ENCODE data around the gene ZNF749.
A peak's percentile ranks its signal among the peaks of the same experiment; 100 is the strongest.

ZNF749 gene

GRCh38 chr19:57435062-57435978 lies at the start of gene ZNF749:
ZNF749 (plus strand) TSS chr19:57435325; CDS start chr19:57435579, 254 bp downstream.
- peak; percentile 98 for DNase-seq

GRCh38 chr19:57389194-57389729 lies 45.9 kb upstream of the ZNF749 start:
- no peak for DNase-seq

- peak; percentile 95 for DNase-seq
Measured at GRCh38 chr19:57389730-57390598, 45.2 kb upstream of the ZNF749 start, which contains the start of gene ZNF548. ZNF548 (plus strand) TSS chr19:57389854; CDS start chr19:57390100, 246 bp downstream.

GRCh38 chr19:57395710-57396109 lies 39.4 kb upstream of the ZNF749 start:
- DNase-seq, result no peak

- DNase-seq, result no peak
Measured at GRCh38 chr19:57398868-57399267, 36.3 kb upstream of the ZNF749 start.

- no peak for DNase-seq
Measured at GRCh38 chr19:57403737-57404563, 31.2 kb upstream of the ZNF749 start.

GRCh38 chr19:57406516-57407123 lies 28.5 kb upstream of the ZNF749 start:
- DNase-seq, result peak; percentile 72

- DNase-seq, result peak; percentile 93
Measured at GRCh38 chr19:57410877-57411671, 24.1 kb upstream of the ZNF749 start, which contains the start of gene ZNF17. ZNF17 (plus strand) TSS chr19:57411161; CDS start chr19:57413616, 2,455 bp downstream.

GRCh38 chr19:57419439-57419838 lies 15.7 kb upstream of the ZNF749 start:
- DNase-seq, result no peak

- no peak for DNase-seq
Measured at GRCh38 chr19:57421037-57421436, 14.1 kb upstream of the ZNF749 start.

- DNase-seq, result no peak
Measured at GRCh38 chr19:57434386-57435061, 601 bp upstream of the ZNF749 start.

- no peak for DNase-seq
Measured at GRCh38 chr19:57436417-57436816, 1.3 kb downstream of the ZNF749 start.

- DNase-seq, result no peak
Measured at GRCh38 chr19:57437931-57438330, 2.8 kb downstream of the ZNF749 start.

- no peak for DNase-seq
Measured at GRCh38 chr19:57438925-57439324, 3.8 kb downstream of the ZNF749 start.

GRCh38 chr19:57441979-57442752 lies 7.0 kb downstream of the ZNF749 start:
- DNase-seq, result no peak

- DNase-seq, result no peak
Measured at GRCh38 chr19:57443121-57443696, 8.1 kb downstream of the ZNF749 start.

- DNase-seq, result no peak
Measured at GRCh38 chr19:57452307-57452706, 17.2 kb downstream of the ZNF749 start.

- peak; percentile 6 for DNase-seq
Measured at GRCh38 chr19:57465680-57466381, 30.7 kb downstream of the ZNF749 start.
